K562 (cell line): Measurements from ENCODE around the gene ANKRD13B. TPM values are rescaled to one million over a fixed set of nuclear protein-coding genes. Genes with fewer than 3 reads are reported as not detected.

ENCODE experiments used
- ATAC-seq: fragments of 200-7000 bp; cut with Tn5 transposase; 3 replicates; pipeline ENCODE4 v1.9.1; 2020; ENCODE audit warnings: moderate library complexity
- BruUV-seq: library from RNA; stranded (reverse); fragments of 400-500 nt; replicated peaks from 2 replicates; lab custom pipeline; 2021; lab: Mats Ljungman, UMichigan
- CTCF ChIA-PET: fragments of 300-600 bp; formaldehyde crosslinking; extraction: SDS; loops from one replicate; lab custom pipeline; 2021; ENCODE audit warnings: low intra/inter-chr PET ratio; lab: Yijun Ruan, JAX
- POLR2A ChIA-PET: fragments of 300-600, 350-650 bp; sonication (Branson Sonifier 250); formaldehyde crosslinking; extraction: SDS; loops from one replicate; lab custom pipeline; 2021; ENCODE audit warnings: antibody characterized with exemption, inconsistent platforms; lab: Yijun Ruan, JAX
- DNase-seq, 4 experiments: peaks; one replicate each; pipeline versions ENCODE4 v3.0.0 to v3.0.0-alpha.2; 2011 to 2018; ENCODE audit warnings: low spot score in 3 of 4, mixed read lengths in 3 of 4; ENCODE audit errors: extremely low read depth in 1 of 4
- FAIRE-seq: peaks from 2 replicates; lab custom pipeline; 2011; peaks lifted over from hg19 to GRCh38; lab: Jason Lieb, UNC
- H2AFZ ChIP-seq: 2 replicates; pipeline ENCODE4 v1.6.0; 2011; ENCODE audit warnings: low read depth, low read length, control low read depth, inconsistent platforms
- H3K27ac ChIP-seq: fragments of 200-600 bp; 3 replicates; pipeline ENCODE4 v1.8.0; 2011; ENCODE audit warnings: low read depth, mild to moderate bottlenecking, control low read depth, inconsistent platforms, low read length, moderate library complexity, mixed read lengths; ENCODE audit errors: extremely low read depth
- H3K27me3 ChIP-seq, 2 experiments: fragments of 300-600 bp in 1 of 2; 2 replicates in 1 of 2; 3 replicates in 1 of 2; pipeline versions ENCODE4 v1.6.0 to v1.8.0; 2011; ENCODE audit warnings: inconsistent platforms in 2 of 2, low read length in 2 of 2, mild to moderate bottlenecking in 1 of 2, mixed read lengths in 1 of 2, moderate library complexity in 1 of 2; ENCODE audit not compliant: control insufficient read depth in 2 of 2, insufficient read depth in 2 of 2
- H3K36me3 ChIP-seq: fragments of 300-600 bp; 3 replicates; pipeline ENCODE4 v1.8.0; 2011; ENCODE audit warnings: mild to moderate bottlenecking, low read length, inconsistent platforms; ENCODE audit not compliant: control insufficient read depth, insufficient read depth
- H3K4me1 ChIP-seq, 2 experiments: fragments of 200-600 bp in 1 of 2; replicated peaks in 1 of 2; 2 replicates in 1 of 2; 3 replicates in 1 of 2; pipeline versions ENCODE4 v1.5.1 to v1.8.0; 2011; ENCODE audit warnings: inconsistent platforms in 2 of 2, low read length in 2 of 2, mild to moderate bottlenecking in 1 of 2, mixed read lengths in 1 of 2, moderate library complexity in 1 of 2; ENCODE audit not compliant: control insufficient read depth in 2 of 2, insufficient read depth in 2 of 2
- H3K4me2 ChIP-seq: 2 replicates; pipeline ENCODE4 v1.6.1; 2011; ENCODE audit warnings: low read length, control low read depth, inconsistent platforms, mixed read lengths; ENCODE audit not compliant: insufficient read depth
- H3K4me3 ChIP-seq: fragments of 200-600 bp; sonication (generic), shearing (Covaris generic); 2 replicates; pipeline ENCODE4 v1.5.1; 2016; ENCODE audit warnings: control low read depth, inconsistent platforms
- H3K79me2 ChIP-seq: fragments of 200-600 bp; 3 replicates; pipeline ENCODE4 v1.8.0; 2011; ENCODE audit warnings: low read length, inconsistent platforms; ENCODE audit not compliant: control insufficient read depth, insufficient read depth
- H3K9ac ChIP-seq, 2 experiments: 2 replicates each; pipeline versions ENCODE4 v1.6.0 to v1.6.1; 2011; ENCODE audit warnings: low read depth in 2 of 2, low read length in 2 of 2, control low read depth in 1 of 2, inconsistent platforms in 1 of 2, mild to moderate bottlenecking in 1 of 2, mixed read lengths in 1 of 2; ENCODE audit not compliant: insufficient read depth in 1 of 2
- H3K9me1 ChIP-seq: one replicate; pipeline ENCODE4 v1.6.0; 2011; ENCODE audit warnings: inconsistent platforms, mild to moderate bottlenecking, low read length, moderate library complexity; ENCODE audit not compliant: control insufficient read depth, insufficient read depth
- H3K9me3 ChIP-seq: replicated peaks from 2 replicates; pipeline ENCODE4 v1.5.1; 2011; ENCODE audit warnings: low read depth, low read length, inconsistent platforms; ENCODE audit not compliant: control insufficient read depth, insufficient read depth
- H4K20me1 ChIP-seq: replicated peaks from 2 replicates; pipeline ENCODE4 v1.6.1; 2011; ENCODE audit warnings: low read length, inconsistent platforms, mixed read lengths; ENCODE audit not compliant: control insufficient read depth, insufficient read depth
- BMI1 ChIP-seq: fragments of 150-350 bp; IDR thresholded peaks from 2 replicates; pipeline ENCODE4 v1.6.1; 2014; ENCODE audit warnings: low read length
- CHD2 ChIP-seq: IDR thresholded peaks from 2 replicates; pipeline ENCODE4 v1.6.1; 2011; ENCODE audit warnings: low read depth, low read length
- HNRNPLL ChIP-seq: fragments of 200-400 bp; formaldehyde crosslinking; IDR thresholded peaks from 2 replicates; pipeline ENCODE4 v1.6.1; 2017; ENCODE audit warnings: low read length, low read depth, mild to moderate bottlenecking; ENCODE audit not compliant: poor library complexity, severe bottlenecking
- JUND ChIP-seq, 2 experiments: IDR thresholded peaks; 2 replicates in 1 of 2; 3 replicates in 1 of 2; pipeline ENCODE4 v1.6.1; 2011; ENCODE audit warnings: borderline replicate concordance in 2 of 2, low read depth in 2 of 2, low read length in 2 of 2, improper control_type of control experiment in 1 of 2, missing biosample characterization in 1 of 2, missing genetic modification characterization in 1 of 2, missing genetic modification reagents in 1 of 2
- KHSRP ChIP-seq: fragments of 450-650 bp; IDR thresholded peaks from 2 replicates; pipeline ENCODE4 v1.6.1; 2017
- ZC3H8 ChIP-seq: fragments of 450-650 bp; IDR thresholded peaks from 2 replicates; pipeline ENCODE4 v1.6.1; 2017
- ZNF830 ChIP-seq: fragments of 250-450 bp; sonication (Bioruptor Pico); IDR thresholded peaks from 2 replicates; pipeline ENCODE4 v1.5.0; 2021; ENCODE audit warnings: mild to moderate bottlenecking
- WGBS: fragments of 100-300 bp; shearing (Covaris generic); methylation state at CpG from one replicate; pipeline ENCODE4 v1.1.6; 2016; ENCODE audit warnings: low coverage, mixed read lengths; ENCODE audit not compliant: insufficient coverage; ENCODE audit errors: missing lambda C conversion rate; 5-methylcytosine and 5-hydroxymethylcytosine counted together
- in situ Hi-C: fragments of 300-500 bp; cut with MboI; formaldehyde crosslinking; loops from 4 replicates; pipeline ENCODE4 v1.15.0; 2018; ENCODE audit warnings: inconsistent platforms, mixed read lengths
- intact Hi-C: fragments of 100-400 bp; cut with micrococcal nuclease; formaldehyde crosslinking; loops from 2 replicates; pipeline ENCODE4 v1.14.2; 2022
- polyA plus RNA-seq, 8 experiments: library from polyadenylated mRNA; depleted of rRNA in 4 of 8; stranded (reverse) in 5 of 8; unstranded in 3 of 8; fragments of >200 nt; fragmentation: Nextera tagmentation in 2 of 8; fragmentation: Illumina TruSeq in 1 of 8; extraction: Ambion mirVana in 2 of 8; extraction: Trizol in 1 of 8; gene quantifications; 2 replicates each; pipeline versions ENCODE4 v1.2.1 to v1.2.3, GENCODE V29; 2011 to 2014; ENCODE audit warnings: inconsistent platforms in 1 of 8, missing spikeins in 1 of 8
- total RNA-seq, 7 experiments: library from RNA; depleted of rRNA in 6 of 7; stranded (reverse); fragments of >200 nt in 6 of 7; fragmentation: Illumina TruSeq in 2 of 7; extraction: Trizol in 2 of 7; gene quantifications; 2 replicates each; pipeline versions ENCODE4 v1.2.1 to v1.2.3, GENCODE V29; 2011 to 2021; ENCODE audit warnings: low replicate concordance in 1 of 7

ANKRD13B gene
- total and polyA plus RNA-seq, 9 of the 15 experiments (the other 6 are each of a cell fraction or from before 2014, with no cell fraction given): 0.15 to 28.1 (median 4.6) TPM

- TF ChIP-seq JUND (IDR thresholded peaks at IDR 0.05; ENCODE audit: borderline replicate concordance, low read depth, low read length) (no peak), JUND (tag; IDR thresholded peaks at IDR 0.05; ENCODE audit: borderline replicate concordance, low read depth, low read length) (no peak), BMI1 (no peak)
Observed at GRCh38 chr17:29614349-29615047, 21.6 kb downstream of the ANKRD13B start (continued).

DNA sequence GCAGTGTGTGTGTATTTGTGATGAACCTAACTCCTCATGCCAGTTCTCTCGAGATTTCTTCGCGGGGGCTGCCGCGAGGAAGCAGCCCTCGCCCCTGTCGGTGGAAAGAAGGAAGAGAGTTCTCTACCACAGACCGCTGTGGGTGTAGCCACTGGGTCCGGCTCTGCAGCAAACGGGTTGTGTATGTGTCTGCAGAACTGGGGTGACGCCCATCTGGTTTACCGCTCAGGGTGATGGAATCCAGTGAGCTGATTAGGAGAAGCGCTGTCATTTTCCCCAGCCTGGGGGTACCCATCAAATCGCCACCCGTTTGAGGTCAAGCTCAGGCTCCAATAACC is 22.1 kb downstream of the ANKRD13B start:
- Histone ChIP-seq H3K27ac (no peak overlapping the region), H3K4me2 (peak overlapping the region; percentile 81), H3K4me3 (peak overlapping the region; percentile 35), H3K79me2 (no peaks in the 10 kb centered on the region), H3K9me1 (no peaks in the 10 kb centered on the region), H3K4me1 (peaks cover 20 to 56% of the 10 kb centered on the region in 2 experiments), H2AFZ (peak overlapping the region; percentile 92; the same call in 1 of the 2 replicates), H3K27me3 (no peaks in the 10 kb centered on the region), H4K20me1 (no peaks in the 10 kb centered on the region; the same call in 1 of the 2 replicates), H3K36me3 (no peaks in the 10 kb centered on the region; the same call in 2 of the 3 replicates), H3K9me3 (no peaks in the 10 kb centered on the region), H3K9ac (peak overlapping the region in 1 of 2 experiments; percentile 92; a peak in 3 of 4 replicates)
- peak; percentile 19 for ATAC-seq
- intact Hi-C loops: loop anchor here (1.0 to 10.0 kb wide), 2 partner anchors 35 to 470 kb away; no protein-coding TSS in a partner anchor
- ChIA-PET CTCF (interaction anchor here (0.7 kb wide), 1 partner anchor 489 kb away, joined by 5 read pairs; no protein-coding TSS in a partner anchor), POLR2A (interaction anchor here (0.5 to 1.0 kb wide), 5 partner anchors 27 to 775 kb away, joined by 3 to 4 read pairs (median 3); no protein-coding TSS in a partner anchor)
- 6% methylated on average over 15 of the region's 15 CpGs for WGBS
- BruUV-seq: no TSS peak
- peak; percentile 47 to 56 (median 50) for DNase-seq
- TF ChIP-seq KHSRP (no peak), ZC3H8 (no peak), ZNF830 (no peak), HNRNPLL (no peak), CHD2 (peak; percentile 80)
- in situ Hi-C loops: no loop called here
- FAIRE-seq: peak; percentile 49
